DOHH2 (cell line): ENCODE data around the gene DUSP23.

Source experiments
- H3F3A ChIP-seq: fragments of 200-600 bp; sonication (generic), shearing (Covaris generic); 2 replicates; pipeline ENCODE4 v1.6.0; 2016; ENCODE audit warnings: antibody characterized with exemption, mild to moderate bottlenecking; ENCODE audit not compliant: control insufficient read depth, insufficient read depth
- H3K27ac ChIP-seq: fragments of 200-600 bp; sonication (generic); 2 replicates; pipeline ENCODE4 v1.5.1; 2014; ENCODE audit warnings: low read depth, mild to moderate bottlenecking, low read length, moderate library complexity
- H3K27me3 ChIP-seq: fragments of 200-600 bp; sonication (generic); 2 replicates; pipeline ENCODE4 v1.6.1; 2014; ENCODE audit warnings: mild to moderate bottlenecking, low read length, mixed read lengths; ENCODE audit not compliant: control insufficient read depth
- H3K36me3 ChIP-seq: fragments of 200-600 bp; sonication (generic); 2 replicates; pipeline ENCODE4 v1.6.1; 2014; ENCODE audit warnings: mild to moderate bottlenecking, low read length, moderate library complexity, mixed read lengths; ENCODE audit not compliant: control insufficient read depth
- H3K4me1 ChIP-seq: fragments of 200-600 bp; sonication (generic); 2 replicates; pipeline ENCODE4 v1.6.1; 2014; ENCODE audit warnings: mild to moderate bottlenecking, low read length, mixed read lengths; ENCODE audit not compliant: control insufficient read depth
- H3K4me2 ChIP-seq: fragments of 200-600 bp; sonication (generic); 2 replicates; pipeline ENCODE4 v1.6.0; 2014; ENCODE audit warnings: mild to moderate bottlenecking, low read length, moderate library complexity
- H3K4me3 ChIP-seq: fragments of 200-600 bp; sonication (generic); 2 replicates; pipeline ENCODE4 v1.5.1; 2014; ENCODE audit warnings: mild to moderate bottlenecking, low read length, mixed read lengths
- H3K79me2 ChIP-seq: fragments of 200-600 bp; sonication (generic); 2 replicates; pipeline ENCODE4 v1.6.1; 2014; ENCODE audit warnings: mild to moderate bottlenecking, low read length, mixed read lengths; ENCODE audit not compliant: control insufficient read depth
- H3K9me2 ChIP-seq: fragments of 200-600 bp; sonication (generic); replicated peaks from 2 replicates; pipeline ENCODE4 v1.6.1; 2014; ENCODE audit warnings: mild to moderate bottlenecking, low read length, mixed read lengths; ENCODE audit not compliant: control insufficient read depth
- H3K9me3 ChIP-seq: fragments of 200-600 bp; sonication (generic); 2 replicates; pipeline ENCODE4 v1.6.1; 2014; ENCODE audit warnings: antibody characterized with exemption, low read length, mixed read lengths; ENCODE audit not compliant: control insufficient read depth, insufficient read depth
- H4K20me1 ChIP-seq: fragments of 200-600 bp; sonication (generic); 2 replicates; pipeline ENCODE4 v1.6.0; 2014; ENCODE audit warnings: low read depth, mild to moderate bottlenecking, antibody characterized with exemption, low read length, moderate library complexity; ENCODE audit not compliant: control insufficient read depth, insufficient read depth
- EZH2phosphoT487 ChIP-seq: fragments of 200-600 bp; sonication (generic); IDR thresholded peaks from 2 replicates; pipeline ENCODE4 v1.6.1; 2017; ENCODE audit warnings: borderline replicate concordance, mild to moderate bottlenecking, antibody characterized with exemption, low read length, moderate library complexity, mixed read lengths
- TF ChIP-seq, protein P1 (sequence below): fragments of 200-600 bp; sonication (generic); IDR thresholded peaks from one replicate; pipeline ENCODE4 v1.5.1; 2014; ENCODE audit warnings: antibody characterized with exemption, mild to moderate bottlenecking, low read depth, low read length; ENCODE audit not compliant: poor library complexity, severe bottlenecking

The DUSP23 gene

DNA sequence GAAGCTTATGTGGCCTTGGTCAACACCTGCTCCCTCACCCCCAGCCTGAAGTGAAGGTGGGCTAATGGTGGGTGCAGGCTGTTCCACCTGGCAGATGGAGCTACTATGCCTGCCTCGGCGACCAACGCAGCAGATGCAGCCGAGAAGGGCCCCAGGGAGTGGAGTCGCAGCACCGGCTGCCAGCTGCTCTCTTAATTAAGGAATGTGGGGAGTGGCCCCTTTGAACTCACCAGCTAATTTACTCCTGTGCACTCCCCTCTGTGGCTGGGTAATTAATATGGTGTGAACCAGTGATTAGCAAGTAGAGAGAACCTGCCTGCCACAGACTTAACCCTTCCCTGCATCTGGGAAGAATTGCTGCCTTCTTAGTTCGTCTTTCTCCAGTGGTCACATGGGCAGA, 42.6 kb downstream of the DUSP23 start:
- H3K4me3 ChIP-seq, result no peak overlapping the region
- peaks cover 9% of the 10 kb centered on the region; the same call in 1 of the 2 replicates for H3K27me3 ChIP-seq
- no peaks in the 10 kb centered on the region for H3K9me2 ChIP-seq
- H3K79me2 ChIP-seq, result no peaks in the 10 kb centered on the region
- H3K9me3 ChIP-seq, result no peaks in the 10 kb centered on the region
- H3F3A ChIP-seq, result no peaks in the 10 kb centered on the region
- no peak overlapping the region for H3K4me2 ChIP-seq
- H4K20me1 ChIP-seq, result no peaks in the 10 kb centered on the region
- no peak overlapping the region for H3K27ac ChIP-seq
- no peaks in the 10 kb centered on the region for H3K36me3 ChIP-seq
- no peaks in the 10 kb centered on the region for H3K4me1 ChIP-seq
- TF ChIP-seq EZH2phosphoT487, result no peak
- TF ChIP-seq, protein P1, sequence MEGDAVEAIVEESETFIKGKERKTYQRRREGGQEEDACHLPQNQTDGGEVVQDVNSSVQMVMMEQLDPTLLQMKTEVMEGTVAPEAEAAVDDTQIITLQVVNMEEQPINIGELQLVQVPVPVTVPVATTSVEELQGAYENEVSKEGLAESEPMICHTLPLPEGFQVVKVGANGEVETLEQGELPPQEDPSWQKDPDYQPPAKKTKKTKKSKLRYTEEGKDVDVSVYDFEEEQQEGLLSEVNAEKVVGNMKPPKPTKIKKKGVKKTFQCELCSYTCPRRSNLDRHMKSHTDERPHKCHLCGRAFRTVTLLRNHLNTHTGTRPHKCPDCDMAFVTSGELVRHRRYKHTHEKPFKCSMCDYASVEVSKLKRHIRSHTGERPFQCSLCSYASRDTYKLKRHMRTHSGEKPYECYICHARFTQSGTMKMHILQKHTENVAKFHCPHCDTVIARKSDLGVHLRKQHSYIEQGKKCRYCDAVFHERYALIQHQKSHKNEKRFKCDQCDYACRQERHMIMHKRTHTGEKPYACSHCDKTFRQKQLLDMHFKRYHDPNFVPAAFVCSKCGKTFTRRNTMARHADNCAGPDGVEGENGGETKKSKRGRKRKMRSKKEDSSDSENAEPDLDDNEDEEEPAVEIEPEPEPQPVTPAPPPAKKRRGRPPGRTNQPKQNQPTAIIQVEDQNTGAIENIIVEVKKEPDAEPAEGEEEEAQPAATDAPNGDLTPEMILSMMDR, result no peak

DNA sequence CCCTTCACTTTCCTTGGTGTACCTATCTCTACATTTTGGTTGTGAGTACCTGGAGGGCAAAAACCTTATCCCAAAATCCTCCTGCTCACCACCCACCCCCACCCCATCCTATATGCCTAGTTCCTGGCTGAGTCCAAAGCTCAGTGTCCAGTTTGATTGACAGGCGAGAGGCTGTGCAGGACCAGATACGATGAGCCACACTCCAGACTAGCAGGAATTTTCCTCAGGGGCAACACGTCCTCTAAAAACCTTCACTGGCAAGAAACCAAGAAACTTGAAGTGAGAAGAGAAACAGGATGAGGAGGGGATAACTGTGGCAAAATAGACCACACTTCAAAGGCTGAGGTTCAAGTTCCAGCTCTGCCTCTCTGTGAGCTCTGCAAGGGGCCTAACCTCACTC, 44.8 kb downstream of the DUSP23 start:
- no peak overlapping the region for H3K27ac ChIP-seq
- H3F3A ChIP-seq, result no peaks in the 10 kb centered on the region
- H3K9me2 ChIP-seq, result no peaks in the 10 kb centered on the region
- no peaks in the 10 kb centered on the region for H3K79me2 ChIP-seq
- TF ChIP-seq, protein P1, result no peak
- TF ChIP-seq EZH2phosphoT487, result no peak
- no peak overlapping the region for H3K4me3 ChIP-seq
- no peaks in the 10 kb centered on the region for H3K4me1 ChIP-seq
- no peaks in the 10 kb centered on the region for H4K20me1 ChIP-seq
- H3K4me2 ChIP-seq, result no peak overlapping the region
- H3K9me3 ChIP-seq, result no peaks in the 10 kb centered on the region
- H3K27me3 ChIP-seq, result peaks cover 5% of the 10 kb centered on the region; the same call in 1 of the 2 replicates
- no peaks in the 10 kb centered on the region for H3K36me3 ChIP-seq

- no peaks in the 10 kb centered on the region for H4K20me1 ChIP-seq
Measured at GRCh38 chr1:159826441-159827101, 45.8 kb downstream of the DUSP23 start, which contains the start of gene SLAMF8. TSS of gene SLAMF8 (plus strand) at chr1:159826873. CDS start at chr1:159826899, 26 bp downstream.

More at GRCh38 chr1:159826441-159827101, 45.8 kb downstream of the DUSP23 start, which contains the start of gene SLAMF8:
- no peaks in the 10 kb centered on the region for H3K79me2 ChIP-seq
- H3K9me2 ChIP-seq, result no peaks in the 10 kb centered on the region
- H3K4me2 ChIP-seq, result no peak within 1 kb of the TSS
- TF ChIP-seq EZH2phosphoT487, result no peak
- TF ChIP-seq, protein P1, result no peak
- no peaks in the 10 kb centered on the region for H3K36me3 ChIP-seq
- no peaks in the 10 kb centered on the region for H3F3A ChIP-seq
- no peak within 1 kb of the TSS for H3K4me3 ChIP-seq
- no peaks in the 10 kb centered on the region for H3K9me3 ChIP-seq
- H3K27ac ChIP-seq, result no peak within 1 kb of the TSS
- no peaks in the 10 kb centered on the region for H3K4me1 ChIP-seq
- H3K27me3 ChIP-seq, result peaks cover 5% of the 10 kb centered on the region; the same call in 1 of the 2 replicates
